ENCODE results near the gene ZNF699.
A peak's percentile ranks its signal among the peaks of the same experiment; 100 is the strongest.

GRCh38 chr19:9309974-9310446 is 372 bp upstream of the ZNF699 start:
- TF ChIP-seq POLR2A (IDR thresholded peaks at IDR 0.05) (no peak), CTCF (IDR thresholded peaks at IDR 0.05) (peak in 1 of 3 experiments; percentile 22), POLR2AphosphoS5 (IDR thresholded peaks at IDR 0.05; ENCODE audit: insufficient read depth in 1 of 2, low read depth in 1 of 2) (no peak)

Measured in vagina (tissue), 2 donors.